HG02884 (cell line): Measurements from ENCODE around the gene FAM219B.

Experiments used
- ATAC-seq: cut with Tn5 transposase; IDR thresholded peaks from one replicate; pipeline ENCODE4 v1.9.1; 2021; ENCODE audit warnings: mild to moderate bottlenecking, moderate library complexity; ENCODE audit not compliant: unreplicated experiment

Gene FAM219B

DNA sequence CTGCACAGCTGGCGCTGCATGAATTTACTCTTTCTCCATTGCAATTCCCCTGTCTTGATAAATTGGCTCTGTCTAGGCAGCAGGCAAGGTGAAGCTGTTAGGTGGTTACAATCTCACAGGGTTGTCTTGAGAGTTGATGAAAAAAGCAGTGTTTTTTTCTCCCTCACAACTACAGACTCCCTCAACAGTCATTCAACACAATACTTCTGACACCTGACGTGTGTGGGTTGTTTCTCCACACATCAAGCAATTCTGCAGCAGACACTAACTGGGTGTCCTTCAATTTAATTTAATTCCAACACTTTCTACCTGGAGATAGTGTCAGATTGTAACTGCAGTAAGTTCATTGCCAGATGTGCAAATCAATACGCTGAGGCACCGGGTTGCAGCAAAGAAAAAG, 28.4 kb downstream of the FAM219B start:
- ATAC-seq, result no peak

DNA sequence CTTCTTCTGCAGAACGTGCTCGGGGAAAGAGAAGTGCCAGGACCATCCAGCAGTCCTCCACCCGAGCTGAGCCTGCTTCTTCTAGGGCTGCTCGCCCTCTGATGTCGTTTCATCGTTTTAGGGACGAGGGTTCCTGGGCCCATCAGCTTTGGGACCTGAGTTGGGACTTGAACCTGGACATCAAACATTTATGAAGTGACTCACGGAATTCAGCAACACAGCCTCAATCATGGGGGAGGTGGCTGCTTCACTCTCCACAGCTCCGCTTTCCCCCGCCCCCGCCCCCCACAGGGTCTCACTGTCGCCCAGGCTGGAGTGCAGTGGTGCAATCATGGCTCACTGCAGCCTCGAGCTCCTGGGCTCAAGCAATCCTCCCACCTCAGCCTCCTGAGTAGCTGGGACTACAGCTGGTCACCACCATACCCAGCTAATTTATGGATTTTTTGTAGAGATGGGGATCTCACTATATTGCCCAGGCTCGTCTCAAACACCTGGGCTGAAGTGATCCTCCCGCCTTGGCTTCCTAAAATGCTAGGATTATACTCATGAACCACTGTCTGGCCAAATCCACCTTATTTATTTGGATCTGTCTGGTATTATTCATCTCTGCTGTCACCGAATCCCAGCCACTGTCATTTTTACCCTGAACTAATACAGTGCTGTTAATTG, 32.8 kb downstream of the FAM219B start:
- ATAC-seq, result no peak

DNA sequence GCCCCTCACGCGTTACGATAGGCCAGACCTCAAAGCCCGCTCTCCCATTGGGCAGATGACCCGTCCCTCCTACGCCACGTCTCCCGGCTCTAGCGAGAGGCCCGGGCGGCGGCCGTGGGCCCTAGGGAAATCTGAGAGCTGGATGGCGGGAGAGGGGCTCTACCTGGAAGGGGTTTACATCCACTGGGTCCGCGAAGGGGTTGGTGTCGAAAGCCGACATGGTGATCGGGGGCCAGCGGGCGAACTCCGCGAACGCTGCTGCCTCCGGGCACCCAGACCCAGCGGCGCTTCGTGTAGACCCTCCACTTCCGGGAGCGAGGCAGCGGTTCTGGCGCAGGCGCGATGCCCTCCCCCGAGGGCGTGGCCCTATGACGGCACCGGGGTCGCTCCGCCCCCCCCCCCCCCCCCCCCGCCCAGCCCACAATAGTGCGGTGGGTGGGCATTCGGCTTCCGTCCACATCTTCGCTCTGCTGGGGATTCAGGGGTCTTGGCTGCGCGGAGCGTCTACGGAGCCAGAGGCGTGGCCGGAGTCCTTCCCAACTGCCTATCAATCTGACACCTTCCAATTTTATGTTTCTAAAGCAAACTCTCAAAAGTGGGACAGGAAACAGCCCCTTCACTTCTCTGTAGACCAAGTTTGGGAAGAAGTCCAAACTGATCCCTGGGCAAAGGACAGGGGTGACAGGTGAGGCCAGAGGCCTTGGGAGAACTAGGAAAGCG, 33.5 kb downstream of the FAM219B start, which contains the start of gene SCAMP2:
Gene SCAMP2, minus strand, starts transcription at position 330 of the 720 bp plus-strand sequence. Its CDS starts 110 bp downstream, at position 220.
- ATAC-seq, result peak; percentile 65

DNA sequence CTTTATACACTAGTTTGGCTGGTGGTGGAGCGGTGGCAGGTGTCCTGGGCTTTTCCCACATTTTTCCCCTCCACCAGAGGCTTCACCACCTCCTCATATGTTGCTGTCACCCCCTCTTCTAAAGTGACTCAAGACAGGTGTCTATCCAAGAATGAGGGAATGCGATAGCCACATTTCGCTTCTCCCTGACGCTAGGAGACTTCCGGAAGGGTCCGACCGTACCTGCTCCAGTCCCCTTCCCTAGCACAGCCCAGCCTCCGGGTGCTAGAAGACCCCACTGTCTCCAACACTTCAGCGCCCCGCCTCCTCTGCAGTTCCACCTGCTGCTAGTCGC, 34.0 kb downstream of the FAM219B start:
- ATAC-seq, result no peak

DNA sequence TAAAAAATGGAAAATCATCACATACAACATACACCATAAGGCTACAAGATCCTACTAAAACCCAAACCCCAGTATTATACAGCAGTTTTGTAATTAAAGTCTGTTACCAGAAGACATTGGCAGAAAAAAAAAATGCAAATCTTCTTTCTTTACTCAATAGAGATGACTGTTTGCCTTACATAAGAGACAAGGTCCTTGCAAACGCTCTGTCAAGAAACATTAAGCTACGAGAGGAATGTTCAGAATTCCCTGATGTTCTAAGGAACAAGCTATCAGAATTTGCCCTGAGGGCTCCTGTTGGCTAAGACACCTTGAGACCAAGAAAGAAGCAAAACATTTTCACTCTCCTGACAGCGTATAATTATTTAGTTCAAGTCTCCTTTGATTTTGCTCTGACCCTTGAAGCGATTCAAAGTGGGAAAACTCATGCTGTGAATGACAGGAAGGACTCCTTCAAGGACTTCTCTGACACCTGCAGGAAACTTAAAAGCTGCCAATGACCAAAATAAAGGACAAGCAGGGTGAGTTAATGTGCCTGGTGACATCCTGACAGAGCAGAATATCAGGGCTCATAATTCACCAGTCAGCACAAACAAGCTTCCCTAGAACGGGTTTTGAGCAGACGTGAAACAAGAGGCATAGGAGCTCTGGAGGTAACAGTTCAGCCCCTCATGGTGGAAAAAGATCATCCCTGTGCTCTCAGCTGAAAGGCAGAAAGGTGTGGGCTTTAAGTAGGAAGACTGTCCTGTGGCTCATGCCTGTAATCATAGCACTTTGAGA, 36.0 kb downstream of the FAM219B start:
- no peak for ATAC-seq

DNA sequence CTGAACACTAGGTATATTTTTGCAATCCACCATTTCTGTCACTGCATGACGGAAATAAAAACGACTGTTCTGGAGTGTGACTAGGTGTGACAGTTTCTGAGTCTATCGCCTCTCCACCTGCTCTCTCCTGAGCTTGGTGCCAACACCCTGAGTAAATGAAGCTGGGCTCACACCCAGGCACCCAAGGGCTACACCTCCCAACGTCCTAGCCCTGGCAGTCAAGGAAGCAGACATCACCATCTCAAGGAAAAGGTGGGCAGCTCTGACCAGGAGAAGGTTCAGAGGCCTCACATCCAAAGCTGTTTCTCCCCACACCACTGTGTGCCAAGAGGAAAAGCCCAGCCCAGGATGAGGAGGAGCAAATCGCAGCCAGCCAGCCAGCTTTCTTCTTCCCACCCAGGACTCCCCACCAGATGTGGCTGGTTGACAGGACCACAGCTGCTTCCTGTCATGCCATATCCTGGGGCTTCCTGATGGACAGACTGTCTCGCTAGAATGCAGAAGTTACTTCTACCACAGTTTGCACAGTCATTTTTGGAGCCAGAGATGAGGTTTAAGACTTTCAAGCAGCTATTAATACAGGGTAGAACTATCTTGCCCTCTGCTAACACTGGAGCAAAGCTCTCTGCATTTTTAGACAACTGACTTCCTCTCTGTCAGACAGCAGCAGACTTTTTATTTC, 36.8 kb downstream of the FAM219B start:
- ATAC-seq, result peak; percentile 53

DNA sequence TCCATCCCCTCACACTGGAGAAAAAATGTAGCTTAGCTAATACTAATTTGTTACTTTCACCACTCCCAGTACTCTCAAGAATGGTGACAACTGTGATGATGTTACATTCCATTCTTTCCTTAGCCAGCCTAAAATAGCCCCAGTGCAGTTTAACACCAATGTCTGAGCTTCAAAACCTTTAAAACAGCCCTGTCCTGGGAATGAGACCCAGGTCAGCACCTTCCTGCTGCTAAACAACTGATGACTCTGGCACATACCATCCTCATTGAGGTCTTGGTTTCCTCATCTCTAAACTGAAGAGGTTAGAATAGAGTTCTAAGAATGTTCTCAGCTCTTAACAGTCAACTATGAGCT, 37.3 kb downstream of the FAM219B start:
- no peak for ATAC-seq

DNA sequence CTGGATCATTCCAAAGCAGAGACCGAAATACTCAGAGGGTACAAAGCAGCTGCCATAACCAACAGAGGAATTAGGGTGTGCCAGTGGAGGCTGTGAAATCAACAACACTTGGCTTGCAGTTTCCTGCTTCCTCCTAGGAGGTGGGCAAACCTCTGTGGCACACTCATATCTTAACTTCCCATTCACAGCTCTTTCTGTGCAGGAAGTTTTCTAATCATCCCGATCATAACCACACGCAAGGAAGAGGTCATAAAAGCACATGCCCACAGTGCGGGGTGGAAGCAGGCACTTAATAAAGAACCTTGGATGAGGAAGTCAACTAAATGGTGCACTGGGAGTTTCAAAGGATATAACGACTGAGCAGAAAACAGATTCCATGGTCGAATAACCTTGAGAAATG, 38.6 kb downstream of the FAM219B start:
- no peak for ATAC-seq

DNA sequence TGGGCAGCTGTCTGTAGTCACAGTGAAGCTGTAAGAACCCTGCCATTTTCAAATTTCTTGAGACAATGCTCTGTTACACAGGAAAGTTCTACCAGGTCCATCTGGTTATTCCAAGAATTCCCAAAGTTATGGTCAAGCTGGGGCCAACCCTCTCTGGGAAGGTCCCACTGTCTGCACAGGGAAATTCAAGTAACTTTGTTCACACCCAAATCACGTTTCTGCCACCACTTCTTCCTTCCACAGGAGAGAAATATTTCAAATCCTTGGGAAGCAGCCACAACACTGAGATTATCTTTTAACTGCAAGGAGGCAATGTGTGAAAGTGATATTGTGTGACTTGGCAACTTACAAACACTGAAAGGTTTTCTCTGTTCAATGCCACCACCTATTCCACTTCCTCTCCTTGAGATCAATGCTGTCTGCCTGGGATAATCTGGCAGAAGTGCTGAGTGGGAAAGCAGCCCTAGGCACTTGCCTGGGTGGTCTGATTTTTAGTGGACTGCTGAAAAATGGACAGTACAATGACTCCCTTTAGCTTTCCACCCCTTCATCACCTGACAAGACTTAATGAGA, 39.1 kb downstream of the FAM219B start:
- ATAC-seq, result no peak

DNA sequence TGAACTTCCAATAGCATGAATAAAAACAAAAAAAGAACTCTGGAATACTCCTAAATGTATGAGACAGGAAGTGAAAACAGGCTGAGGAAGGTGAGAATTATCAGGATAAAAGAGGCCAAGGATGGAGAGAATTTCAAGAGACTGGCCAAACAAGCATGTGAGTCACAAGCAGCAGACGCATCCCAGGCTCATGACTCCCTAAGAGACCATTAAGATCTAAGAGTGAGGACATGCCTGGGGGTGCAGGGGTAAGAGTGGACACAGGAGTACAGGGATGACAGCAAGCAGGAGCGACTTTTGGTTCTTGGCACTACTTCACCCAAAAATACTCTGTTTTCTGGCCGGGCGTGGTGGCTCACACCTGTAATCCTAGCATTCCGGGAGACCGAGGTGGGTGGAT, 40.6 kb downstream of the FAM219B start:
- no peak for ATAC-seq

DNA sequence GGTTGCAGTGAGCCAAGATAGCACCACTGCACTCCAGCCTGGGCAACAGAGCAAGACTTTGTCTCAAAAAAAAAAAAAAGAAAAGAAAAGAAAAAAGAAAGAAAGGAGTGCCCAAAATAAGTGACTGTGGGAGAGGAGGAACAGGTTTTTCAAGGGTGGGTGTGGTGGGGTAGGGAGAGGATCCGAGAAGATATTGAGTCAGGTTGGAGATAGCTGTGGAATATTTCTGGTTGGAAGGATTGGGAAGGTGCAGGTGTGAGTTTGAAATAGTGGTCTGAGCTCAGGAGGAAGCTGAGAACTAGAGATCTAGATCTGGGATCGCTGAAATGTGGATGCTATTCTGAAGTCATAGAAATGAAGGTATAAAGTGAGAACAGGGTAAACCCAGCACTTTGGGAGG, 41.3 kb downstream of the FAM219B start:
- no peak for ATAC-seq

DNA sequence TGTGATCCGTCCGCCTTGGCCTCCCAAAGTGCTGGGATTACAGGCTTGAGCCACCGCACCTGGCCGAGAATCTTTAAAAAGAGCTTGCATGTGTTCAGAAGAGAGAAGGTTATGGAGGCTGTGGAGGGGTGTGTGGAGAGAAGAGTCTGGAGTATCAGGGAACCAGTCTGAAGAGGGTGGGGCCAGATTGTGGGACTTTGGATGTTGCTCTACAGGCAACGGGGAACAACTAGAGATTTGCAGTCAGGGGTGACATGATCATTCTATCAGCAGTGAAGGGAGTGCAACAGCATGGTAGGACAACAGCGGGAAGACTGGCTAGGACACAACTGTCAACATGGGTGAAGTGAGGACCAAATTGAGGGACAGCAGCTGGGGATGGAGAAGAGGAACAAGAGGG, 42.4 kb downstream of the FAM219B start:
- ATAC-seq, result no peak

DNA sequence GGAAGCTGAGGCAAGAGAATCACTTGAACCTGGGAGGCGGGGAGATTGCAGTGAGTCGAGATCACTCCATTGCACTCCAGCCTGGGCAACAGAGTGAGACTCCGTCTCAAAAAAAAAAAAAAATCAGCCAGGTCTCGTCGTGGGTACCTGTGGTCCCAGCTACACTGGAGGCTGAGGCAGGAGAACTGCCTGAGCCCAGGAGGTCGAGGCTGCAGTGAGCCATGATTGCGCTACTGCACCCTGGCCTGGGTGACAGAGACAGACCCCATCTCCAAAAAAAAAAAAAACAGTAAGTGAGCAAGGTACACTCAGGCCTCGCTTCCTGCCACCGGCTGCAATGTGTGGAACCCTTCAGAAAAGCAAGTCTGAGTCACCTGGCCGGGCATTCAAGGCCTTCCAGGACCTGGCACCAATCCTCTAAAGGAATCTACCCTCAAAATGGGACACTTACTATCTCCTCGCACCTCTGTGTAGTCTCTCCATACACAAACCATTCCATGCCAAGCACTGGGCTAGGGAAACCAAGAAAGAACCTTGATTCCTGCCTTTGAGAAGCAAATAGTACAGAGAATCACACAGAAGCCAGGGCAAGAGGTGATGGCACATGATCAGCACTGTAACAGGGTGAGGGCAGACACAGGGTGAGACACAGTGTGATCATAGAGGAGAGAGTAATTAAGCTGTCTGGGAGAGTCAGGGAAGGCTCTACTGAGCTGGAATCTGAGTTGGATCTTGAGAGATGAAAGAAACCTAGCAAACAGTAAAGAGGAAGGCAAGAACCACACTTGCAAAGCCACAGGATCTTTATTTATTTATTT, 43.2 kb downstream of the FAM219B start:
- ATAC-seq, result no peak

DNA sequence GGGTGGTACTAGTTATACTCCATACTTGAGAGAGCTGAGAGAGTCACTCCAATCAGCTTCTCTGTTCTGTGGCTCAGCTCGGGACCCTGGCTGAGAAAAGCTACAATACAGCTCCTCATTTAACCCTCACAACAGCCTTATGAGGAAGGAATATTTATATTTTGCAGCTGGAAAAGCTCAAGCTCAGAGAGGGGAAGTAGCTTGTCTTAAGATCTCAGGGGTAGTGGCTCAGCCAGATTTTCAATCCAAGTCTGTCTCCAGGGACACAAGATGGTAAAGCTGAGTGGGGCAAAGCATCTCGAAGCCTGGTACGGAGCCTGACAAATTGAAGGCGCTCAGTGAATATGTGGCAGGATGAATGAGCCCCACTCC, 48.3 kb downstream of the FAM219B start:
- no peak for ATAC-seq

DNA sequence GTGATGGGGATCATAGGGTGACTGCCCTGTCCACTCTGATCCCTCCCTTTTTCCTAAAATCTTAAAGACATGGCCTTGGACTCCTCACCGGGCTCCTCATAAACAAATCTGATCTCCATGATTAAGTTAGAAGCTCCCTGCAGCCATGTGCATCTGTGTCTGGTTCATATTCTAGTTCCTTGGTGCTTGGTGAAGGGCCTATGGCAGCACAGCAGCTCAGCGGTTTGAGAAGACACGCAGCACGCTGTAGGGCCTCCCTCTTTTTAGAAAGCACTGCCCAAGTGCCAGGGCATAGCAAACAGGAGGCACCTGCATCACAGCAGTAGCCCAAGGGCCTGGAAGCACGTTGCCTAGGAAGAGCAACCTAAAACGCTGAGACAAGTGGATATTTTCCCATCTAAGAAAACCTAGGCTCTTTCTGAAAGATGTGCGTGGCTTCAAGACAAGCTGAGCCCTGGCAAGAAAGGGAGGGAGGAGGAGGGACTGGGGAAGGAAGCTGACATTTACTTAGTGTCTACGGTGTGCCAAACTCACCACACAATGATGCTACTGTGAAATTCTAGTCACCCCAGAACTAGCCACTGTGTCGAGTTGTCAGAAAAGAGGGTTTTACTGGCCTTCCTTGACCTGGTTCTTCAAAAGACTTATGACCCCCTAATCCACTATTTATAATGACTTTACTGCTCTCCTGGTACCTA, 48.8 kb downstream of the FAM219B start:
- no peak for ATAC-seq

DNA sequence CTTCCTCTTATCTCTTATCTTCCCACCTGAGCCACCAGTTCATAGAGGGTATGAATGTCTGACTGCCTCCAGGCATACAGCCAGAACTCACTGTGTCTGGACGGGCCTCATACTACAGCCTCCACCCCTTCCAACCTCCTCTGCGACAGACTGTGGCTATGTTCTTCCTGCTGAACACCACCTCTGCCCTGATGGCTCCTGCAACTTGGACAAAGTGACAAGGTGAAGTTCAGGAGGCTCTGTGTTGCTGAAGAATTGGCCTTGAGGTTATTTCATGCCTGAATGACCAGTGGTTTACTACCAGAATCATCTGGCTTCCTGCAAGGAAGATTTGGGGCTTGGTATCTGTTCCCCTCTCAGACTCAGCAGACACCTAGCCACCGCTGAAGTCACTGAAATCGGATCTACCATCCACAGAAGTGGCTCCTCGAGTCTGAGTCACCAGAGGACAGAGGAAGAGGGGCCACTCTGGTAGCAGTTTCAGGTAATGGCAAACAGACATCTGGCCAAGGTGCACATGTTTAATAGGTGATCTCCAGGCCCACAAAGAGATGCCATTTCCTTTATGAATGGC, 49.5 kb downstream of the FAM219B start:
- no peak for ATAC-seq

DNA sequence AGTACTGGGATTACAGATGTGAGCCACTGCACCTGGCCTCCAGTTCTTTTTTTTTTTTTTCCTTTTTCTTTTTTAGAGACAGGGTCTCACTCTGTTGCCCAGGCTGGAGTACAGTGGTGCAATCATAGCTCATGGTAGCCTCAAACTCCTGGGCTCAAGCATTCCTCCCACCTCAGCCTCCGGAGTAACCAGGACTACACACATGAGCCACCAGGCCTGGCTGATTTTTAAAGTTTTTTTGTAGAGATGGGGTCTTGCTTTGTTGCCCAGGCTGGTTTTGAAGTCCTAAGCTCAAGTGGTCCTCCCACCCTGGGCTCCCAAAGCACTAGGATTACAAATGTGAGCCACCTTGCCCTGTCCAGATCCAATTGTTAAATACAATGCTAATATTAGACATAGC, 50.1 kb downstream of the FAM219B start:
- no peak for ATAC-seq

DNA sequence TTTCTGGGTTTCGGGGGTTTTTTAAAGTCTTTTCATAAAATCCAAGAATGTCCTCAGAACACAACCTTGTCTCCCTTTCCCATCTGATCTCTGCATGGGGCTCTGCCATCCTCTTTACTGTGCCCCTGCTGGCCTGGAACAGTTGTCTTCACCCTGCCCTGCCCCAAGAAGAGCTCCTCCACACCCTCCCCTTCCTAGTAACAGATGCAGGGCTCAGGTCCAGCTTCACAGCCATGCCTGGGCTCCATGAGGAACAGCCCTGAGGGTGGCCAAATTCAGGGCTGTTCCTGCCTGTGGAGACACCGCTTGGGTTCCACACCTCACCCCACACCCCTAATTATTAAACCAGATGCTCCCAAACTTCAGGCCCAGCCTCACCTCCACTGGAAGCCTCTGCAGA, 50.8 kb downstream of the FAM219B start:
- ATAC-seq, result no peak

DNA sequence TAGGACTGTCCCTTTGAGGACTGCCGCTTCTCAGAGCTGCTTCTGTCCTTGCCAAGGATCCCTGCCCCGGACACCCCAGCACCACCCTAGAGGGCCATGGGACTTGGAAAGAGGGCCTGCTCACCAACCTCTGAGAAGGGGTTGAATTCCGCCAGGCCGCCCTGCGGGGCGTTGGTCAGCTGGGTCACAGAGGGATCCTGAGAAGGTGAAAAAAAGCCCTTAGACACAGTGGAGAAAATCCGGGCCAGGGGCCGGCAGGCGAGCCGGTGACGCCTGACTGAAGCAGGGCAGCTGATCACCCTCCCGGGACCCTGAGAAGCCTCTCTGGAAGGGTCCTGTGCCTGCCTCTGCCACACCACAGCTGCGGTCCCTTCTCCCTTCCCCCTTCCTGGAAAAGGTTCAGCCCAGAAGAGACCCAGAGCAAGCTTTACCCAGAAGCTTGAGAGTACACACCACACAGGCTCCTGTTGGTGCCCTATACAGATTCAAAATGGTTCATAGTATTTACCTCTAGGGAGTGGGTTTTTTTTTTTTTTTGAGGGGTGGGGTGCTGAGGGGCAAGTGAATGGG, 52.1 kb downstream of the FAM219B start:
- no peak for ATAC-seq
